DOHH2 (cell line): ENCODE measurements around the gene IL18.
"Not testable (repeated sequence)": the region's sequence is repeated elsewhere in the genome, so short reads cannot be mapped to it uniquely, and the experiment has no call there.

ENCODE experiments used
- EZH2phosphoT487 ChIP-seq: fragments of 200-600 bp; sonication (generic); IDR thresholded peaks from 2 replicates; pipeline ENCODE4 v1.6.1; 2017; ENCODE audit warnings: borderline replicate concordance, mild to moderate bottlenecking, antibody characterized with exemption, low read length, moderate library complexity, mixed read lengths
- TF ChIP-seq, protein P1 (sequence below): fragments of 200-600 bp; sonication (generic); IDR thresholded peaks from one replicate; pipeline ENCODE4 v1.5.1; 2014; ENCODE audit warnings: antibody characterized with exemption, mild to moderate bottlenecking, low read depth, low read length; ENCODE audit not compliant: poor library complexity, severe bottlenecking

DNA sequence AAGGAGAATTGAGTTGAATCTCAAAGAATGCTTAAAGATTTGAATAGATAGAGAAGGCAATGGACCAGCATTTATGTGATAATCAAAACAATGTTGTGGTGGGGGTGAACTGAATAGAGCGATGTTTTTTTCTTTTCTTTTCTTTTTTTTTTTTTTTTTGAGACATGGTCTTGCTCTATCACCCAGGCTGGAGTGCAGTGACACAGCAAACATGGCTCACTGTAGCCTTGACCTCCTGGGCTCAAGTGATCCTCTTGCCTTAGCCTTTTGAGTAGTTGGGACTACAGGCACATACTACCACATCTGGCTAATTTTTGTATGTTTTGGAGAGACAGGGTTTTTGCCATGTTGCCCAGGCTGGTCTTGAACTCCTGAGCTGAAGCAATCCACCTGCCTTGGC, 1.7 kb downstream of the IL18 start:
- TF ChIP-seq, protein P1, sequence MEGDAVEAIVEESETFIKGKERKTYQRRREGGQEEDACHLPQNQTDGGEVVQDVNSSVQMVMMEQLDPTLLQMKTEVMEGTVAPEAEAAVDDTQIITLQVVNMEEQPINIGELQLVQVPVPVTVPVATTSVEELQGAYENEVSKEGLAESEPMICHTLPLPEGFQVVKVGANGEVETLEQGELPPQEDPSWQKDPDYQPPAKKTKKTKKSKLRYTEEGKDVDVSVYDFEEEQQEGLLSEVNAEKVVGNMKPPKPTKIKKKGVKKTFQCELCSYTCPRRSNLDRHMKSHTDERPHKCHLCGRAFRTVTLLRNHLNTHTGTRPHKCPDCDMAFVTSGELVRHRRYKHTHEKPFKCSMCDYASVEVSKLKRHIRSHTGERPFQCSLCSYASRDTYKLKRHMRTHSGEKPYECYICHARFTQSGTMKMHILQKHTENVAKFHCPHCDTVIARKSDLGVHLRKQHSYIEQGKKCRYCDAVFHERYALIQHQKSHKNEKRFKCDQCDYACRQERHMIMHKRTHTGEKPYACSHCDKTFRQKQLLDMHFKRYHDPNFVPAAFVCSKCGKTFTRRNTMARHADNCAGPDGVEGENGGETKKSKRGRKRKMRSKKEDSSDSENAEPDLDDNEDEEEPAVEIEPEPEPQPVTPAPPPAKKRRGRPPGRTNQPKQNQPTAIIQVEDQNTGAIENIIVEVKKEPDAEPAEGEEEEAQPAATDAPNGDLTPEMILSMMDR: not testable (repeated sequence)
- not testable (repeated sequence) for TF ChIP-seq EZH2phosphoT487
